ENCODE data around the gene IGF1R.

The IGF1R gene

GRCh38 chr15:98950248-98950647 is 301.9 kb downstream of the IGF1R start:
- in situ Hi-C loops (cut with HindIII; ENCODE audit: low pct_ligation_motif_present, low pct_unique_long_range_greater_than_20kb, low sequenced_read_pairs): no loop called here
- DNase-seq: no peak

- DNase-seq: no peak
- in situ Hi-C loops (cut with HindIII; ENCODE audit: low pct_ligation_motif_present, low pct_unique_long_range_greater_than_20kb, low sequenced_read_pairs): no loop called here
Observed at GRCh38 chr15:98951004-98951403, 302.7 kb downstream of the IGF1R start.

- in situ Hi-C loops (cut with HindIII; ENCODE audit: low pct_ligation_motif_present, low pct_unique_long_range_greater_than_20kb, low sequenced_read_pairs): no loop called here
- no peak for DNase-seq
Observed at GRCh38 chr15:98951493-98952320, 303.4 kb downstream of the IGF1R start.

- DNase-seq: no peak
- in situ Hi-C loops (cut with HindIII; ENCODE audit: low pct_ligation_motif_present, low pct_unique_long_range_greater_than_20kb, low sequenced_read_pairs): no loop called here
Observed at GRCh38 chr15:98952381-98952803, 304.1 kb downstream of the IGF1R start.

- in situ Hi-C loops (cut with HindIII; ENCODE audit: low pct_ligation_motif_present, low pct_unique_long_range_greater_than_20kb, low sequenced_read_pairs): no loop called here
- no peak for DNase-seq
Observed at GRCh38 chr15:98953000-98953787, 304.9 kb downstream of the IGF1R start.

- DNase-seq: no peak
- in situ Hi-C loops (cut with HindIII; ENCODE audit: low pct_ligation_motif_present, low pct_unique_long_range_greater_than_20kb, low sequenced_read_pairs): no loop called here
Observed at GRCh38 chr15:98953968-98954367, 305.6 kb downstream of the IGF1R start.

- DNase-seq: no peak
- in situ Hi-C loops (cut with HindIII; ENCODE audit: low pct_ligation_motif_present, low pct_unique_long_range_greater_than_20kb, low sequenced_read_pairs): no loop called here
Observed at GRCh38 chr15:98954411-98954810, 306.1 kb downstream of the IGF1R start.

GRCh38 chr15:98955331-98955730 is 307.0 kb downstream of the IGF1R start:
- in situ Hi-C loops (cut with HindIII; ENCODE audit: low pct_ligation_motif_present, low pct_unique_long_range_greater_than_20kb, low sequenced_read_pairs): no loop called here
- no peak for DNase-seq

- in situ Hi-C loops (cut with HindIII; ENCODE audit: low pct_ligation_motif_present, low pct_unique_long_range_greater_than_20kb, low sequenced_read_pairs): no loop called here
- DNase-seq: no peak
Observed at GRCh38 chr15:98955961-98956723, 307.8 kb downstream of the IGF1R start.

- in situ Hi-C loops (cut with HindIII; ENCODE audit: low pct_ligation_motif_present, low pct_unique_long_range_greater_than_20kb, low sequenced_read_pairs): no loop called here
Observed at GRCh38 chr15:98956796-98957553, 308.6 kb downstream of the IGF1R start.

GRCh38 chr15:98957655-98958054 is 309.3 kb downstream of the IGF1R start:
- DNase-seq: no peak
- in situ Hi-C loops (cut with HindIII; ENCODE audit: low pct_ligation_motif_present, low pct_unique_long_range_greater_than_20kb, low sequenced_read_pairs): no loop called here

More at GRCh38 chr15:98956796-98957553, 308.6 kb downstream of the IGF1R start:
- DNase-seq: no peak

GRCh38 chr15:98958076-98958475 is 309.7 kb downstream of the IGF1R start:
- in situ Hi-C loops (cut with HindIII; ENCODE audit: low pct_ligation_motif_present, low pct_unique_long_range_greater_than_20kb, low sequenced_read_pairs): no loop called here

GRCh38 chr15:98958918-98959639 is 310.7 kb downstream of the IGF1R start:
- no peak for DNase-seq
- in situ Hi-C loops (cut with HindIII; ENCODE audit: low pct_ligation_motif_present, low pct_unique_long_range_greater_than_20kb, low sequenced_read_pairs): no loop called here

More at GRCh38 chr15:98958076-98958475, 309.7 kb downstream of the IGF1R start:
- no peak for DNase-seq

- in situ Hi-C loops (cut with HindIII; ENCODE audit: low pct_ligation_motif_present, low pct_unique_long_range_greater_than_20kb, low sequenced_read_pairs): no loop called here
- no peak for DNase-seq
Observed at GRCh38 chr15:98959640-98960007, 311.3 kb downstream of the IGF1R start.

- no peak for DNase-seq
- in situ Hi-C loops (cut with HindIII; ENCODE audit: low pct_ligation_motif_present, low pct_unique_long_range_greater_than_20kb, low sequenced_read_pairs): no loop called here
Observed at GRCh38 chr15:98960555-98961050, 312.3 kb downstream of the IGF1R start.

GRCh38 chr15:98963444-98963843 is 315.1 kb downstream of the IGF1R start:
- DNase-seq: no peak
- in situ Hi-C loops (cut with HindIII; ENCODE audit: low pct_ligation_motif_present, low pct_unique_long_range_greater_than_20kb, low sequenced_read_pairs): no loop called here

GRCh38 chr15:98964466-98965133 is 316.3 kb downstream of the IGF1R start:
- in situ Hi-C loops (cut with HindIII; ENCODE audit: low pct_ligation_motif_present, low pct_unique_long_range_greater_than_20kb, low sequenced_read_pairs): no loop called here
- DNase-seq: no peak
